ENCODE results near the gene ING3. TPM values are rescaled to one million over a fixed set of nuclear protein-coding genes. Genes with fewer than 3 reads are reported as not detected.

ING3 gene
- total and polyA plus RNA-seq, 9 of the 15 experiments (the other 6 are each of a cell fraction or from before 2014, with no cell fraction given), result 22.8 to 233 (median 50.4) TPM

DNA sequence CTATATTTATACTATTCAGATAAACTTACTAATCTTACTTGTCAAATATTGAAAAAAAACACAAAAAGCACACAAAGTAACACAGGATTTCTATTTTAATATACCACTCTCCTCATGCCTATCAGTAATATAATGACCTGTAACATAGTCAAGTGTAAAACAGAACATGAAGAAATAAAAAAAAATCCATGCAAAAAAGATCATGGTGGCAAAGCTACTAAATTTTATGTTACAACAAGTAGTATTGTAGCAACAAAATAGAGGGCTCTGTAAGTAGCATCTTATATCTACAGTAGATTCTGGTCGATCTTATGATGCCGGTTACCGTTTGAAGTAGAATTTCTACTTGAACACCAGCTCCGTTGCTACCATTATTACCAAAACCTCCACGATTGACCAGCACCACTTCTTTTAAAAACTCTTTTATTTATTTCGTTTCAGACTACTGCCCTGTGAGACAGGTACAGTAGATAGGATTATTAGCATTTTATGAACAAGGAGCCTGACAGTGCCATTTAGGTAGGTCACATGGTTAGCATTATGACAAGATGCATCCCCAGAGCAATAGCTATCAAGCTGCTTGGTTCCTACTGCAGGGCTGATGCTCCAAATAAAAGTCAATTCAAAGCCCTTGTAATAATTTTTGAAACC is 40.0 kb downstream of the ING3 start (continued):
- TF ChIP-seq ZBTB11 (CRISPR knock-in tag; IDR thresholded peaks at IDR 0.05) (no peak), ZNF445 (CRISPR knock-in tag; IDR thresholded peaks at IDR 0.05; ENCODE audit: low read depth) (no peak), ZNF316 (IDR thresholded peaks at IDR 0.05) (no peak), DIDO1 (tag; IDR thresholded peaks at IDR 0.05; ENCODE audit: low read depth) (no peak), FUS (optimal IDR thresholded peaks at IDR 0.05; ENCODE audit: low read depth, low read length) (no peak), ZNF785 (CRISPR knock-in tag; IDR thresholded peaks at IDR 0.05) (no peak), RBM39 (optimal IDR thresholded peaks at IDR 0.05; ENCODE audit: low read depth, low read length) (no peak), ZNF23 (CRISPR knock-in tag; IDR thresholded peaks at IDR 0.05) (no peak), PREB (CRISPR knock-in tag; IDR thresholded peaks at IDR 0.05) (no peak), ILF3 (IDR thresholded peaks at IDR 0.05; ENCODE audit: borderline replicate concordance) (no peak), GATAD2B (IDR thresholded peaks at IDR 0.05; ENCODE audit: borderline replicate concordance) (peak; percentile 55), WHSC1 (IDR thresholded peaks at IDR 0.05; ENCODE audit: low read length) (no peak), KDM5B (IDR thresholded peaks at IDR 0.05; ENCODE audit: insufficient replicate concordance, low read depth, low read length) (no peak), SP1 (CRISPR knock-in tag; IDR thresholded peaks at IDR 0.05) (0 out of 2 replicates have a peak, but pooled peaks have one; percentile 14), ZNF253 (CRISPR knock-in tag; conservative IDR thresholded peaks at IDR 0.05) (no peak)
- TF ChIP-seq, protein P1, sequence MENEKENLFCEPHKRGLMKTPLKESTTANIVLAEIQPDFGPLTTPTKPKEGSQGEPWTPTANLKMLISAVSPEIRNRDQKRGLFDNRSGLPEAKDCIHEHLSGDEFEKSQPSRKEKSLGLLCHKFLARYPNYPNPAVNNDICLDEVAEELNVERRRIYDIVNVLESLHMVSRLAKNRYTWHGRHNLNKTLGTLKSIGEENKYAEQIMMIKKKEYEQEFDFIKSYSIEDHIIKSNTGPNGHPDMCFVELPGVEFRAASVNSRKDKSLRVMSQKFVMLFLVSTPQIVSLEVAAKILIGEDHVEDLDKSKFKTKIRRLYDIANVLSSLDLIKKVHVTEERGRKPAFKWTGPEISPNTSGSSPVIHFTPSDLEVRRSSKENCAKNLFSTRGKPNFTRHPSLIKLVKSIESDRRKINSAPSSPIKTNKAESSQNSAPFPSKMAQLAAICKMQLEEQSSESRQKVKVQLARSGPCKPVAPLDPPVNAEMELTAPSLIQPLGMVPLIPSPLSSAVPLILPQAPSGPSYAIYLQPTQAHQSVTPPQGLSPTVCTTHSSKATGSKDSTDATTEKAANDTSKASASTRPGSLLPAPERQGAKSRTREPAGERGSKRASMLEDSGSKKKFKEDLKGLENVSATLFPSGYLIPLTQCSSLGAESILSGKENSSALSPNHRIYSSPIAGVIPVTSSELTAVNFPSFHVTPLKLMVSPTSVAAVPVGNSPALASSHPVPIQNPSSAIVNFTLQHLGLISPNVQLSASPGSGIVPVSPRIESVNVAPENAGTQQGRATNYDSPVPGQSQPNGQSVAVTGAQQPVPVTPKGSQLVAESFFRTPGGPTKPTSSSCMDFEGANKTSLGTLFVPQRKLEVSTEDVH (IDR thresholded peaks at IDR 0.05; ENCODE audit: low read depth, partially characterized antibody), result no peak
- TF ChIP-seq, protein P2, sequence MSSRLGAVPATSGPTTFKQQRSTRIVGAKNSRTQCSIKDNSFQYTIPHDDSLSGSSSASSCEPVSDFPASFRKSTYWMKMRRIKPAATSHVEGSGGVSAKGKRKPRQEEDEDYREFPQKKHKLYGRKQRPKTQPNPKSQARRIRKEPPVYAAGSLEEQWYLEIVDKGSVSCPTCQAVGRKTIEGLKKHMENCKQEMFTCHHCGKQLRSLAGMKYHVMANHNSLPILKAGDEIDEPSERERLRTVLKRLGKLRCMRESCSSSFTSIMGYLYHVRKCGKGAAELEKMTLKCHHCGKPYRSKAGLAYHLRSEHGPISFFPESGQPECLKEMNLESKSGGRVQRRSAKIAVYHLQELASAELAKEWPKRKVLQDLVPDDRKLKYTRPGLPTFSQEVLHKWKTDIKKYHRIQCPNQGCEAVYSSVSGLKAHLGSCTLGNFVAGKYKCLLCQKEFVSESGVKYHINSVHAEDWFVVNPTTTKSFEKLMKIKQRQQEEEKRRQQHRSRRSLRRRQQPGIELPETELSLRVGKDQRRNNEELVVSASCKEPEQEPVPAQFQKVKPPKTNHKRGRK (tag; IDR thresholded peaks at IDR 0.05), result no peak
